ENCODE measurements around the gene SMG6.

DNA sequence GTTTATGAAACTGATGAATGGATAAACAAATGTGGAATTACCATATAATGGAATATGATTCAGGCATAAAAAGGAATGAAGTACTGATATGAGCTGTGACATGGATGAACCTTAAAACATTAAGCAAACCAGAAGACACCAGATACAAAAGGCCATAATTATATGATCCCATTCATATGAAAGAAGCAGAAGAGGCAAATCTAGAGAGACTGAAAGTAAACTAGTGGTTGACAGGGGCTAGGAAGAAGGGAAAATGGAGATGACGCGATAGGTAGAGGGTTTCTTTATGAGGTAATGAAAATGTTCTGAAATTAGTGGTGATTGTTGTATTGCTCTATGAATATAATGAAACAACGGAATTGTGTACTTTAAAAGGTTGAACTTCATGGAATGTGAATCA is 160.3 kb downstream of the SMG6 start:
- no peak for TF ChIP-seq POLR2A (IDR thresholded peaks at IDR 0.05)
- TF ChIP-seq, protein P1, sequence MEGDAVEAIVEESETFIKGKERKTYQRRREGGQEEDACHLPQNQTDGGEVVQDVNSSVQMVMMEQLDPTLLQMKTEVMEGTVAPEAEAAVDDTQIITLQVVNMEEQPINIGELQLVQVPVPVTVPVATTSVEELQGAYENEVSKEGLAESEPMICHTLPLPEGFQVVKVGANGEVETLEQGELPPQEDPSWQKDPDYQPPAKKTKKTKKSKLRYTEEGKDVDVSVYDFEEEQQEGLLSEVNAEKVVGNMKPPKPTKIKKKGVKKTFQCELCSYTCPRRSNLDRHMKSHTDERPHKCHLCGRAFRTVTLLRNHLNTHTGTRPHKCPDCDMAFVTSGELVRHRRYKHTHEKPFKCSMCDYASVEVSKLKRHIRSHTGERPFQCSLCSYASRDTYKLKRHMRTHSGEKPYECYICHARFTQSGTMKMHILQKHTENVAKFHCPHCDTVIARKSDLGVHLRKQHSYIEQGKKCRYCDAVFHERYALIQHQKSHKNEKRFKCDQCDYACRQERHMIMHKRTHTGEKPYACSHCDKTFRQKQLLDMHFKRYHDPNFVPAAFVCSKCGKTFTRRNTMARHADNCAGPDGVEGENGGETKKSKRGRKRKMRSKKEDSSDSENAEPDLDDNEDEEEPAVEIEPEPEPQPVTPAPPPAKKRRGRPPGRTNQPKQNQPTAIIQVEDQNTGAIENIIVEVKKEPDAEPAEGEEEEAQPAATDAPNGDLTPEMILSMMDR (IDR thresholded peaks at IDR 0.05): no peak

Measured in uterus (tissue), 2 donors.